GF-D8 (cell line): ENCODE results near the gene KHK.
"Not testable (repeated sequence)": the region's sequence is repeated elsewhere in the genome, so short reads cannot be mapped to it uniquely, and the experiment has no call there.

Experiments
- DNase-seq: peaks from one replicate; lab custom pipeline; 2025; lab: John Stamatoyannopoulos, UW

Gene KHK

DNA sequence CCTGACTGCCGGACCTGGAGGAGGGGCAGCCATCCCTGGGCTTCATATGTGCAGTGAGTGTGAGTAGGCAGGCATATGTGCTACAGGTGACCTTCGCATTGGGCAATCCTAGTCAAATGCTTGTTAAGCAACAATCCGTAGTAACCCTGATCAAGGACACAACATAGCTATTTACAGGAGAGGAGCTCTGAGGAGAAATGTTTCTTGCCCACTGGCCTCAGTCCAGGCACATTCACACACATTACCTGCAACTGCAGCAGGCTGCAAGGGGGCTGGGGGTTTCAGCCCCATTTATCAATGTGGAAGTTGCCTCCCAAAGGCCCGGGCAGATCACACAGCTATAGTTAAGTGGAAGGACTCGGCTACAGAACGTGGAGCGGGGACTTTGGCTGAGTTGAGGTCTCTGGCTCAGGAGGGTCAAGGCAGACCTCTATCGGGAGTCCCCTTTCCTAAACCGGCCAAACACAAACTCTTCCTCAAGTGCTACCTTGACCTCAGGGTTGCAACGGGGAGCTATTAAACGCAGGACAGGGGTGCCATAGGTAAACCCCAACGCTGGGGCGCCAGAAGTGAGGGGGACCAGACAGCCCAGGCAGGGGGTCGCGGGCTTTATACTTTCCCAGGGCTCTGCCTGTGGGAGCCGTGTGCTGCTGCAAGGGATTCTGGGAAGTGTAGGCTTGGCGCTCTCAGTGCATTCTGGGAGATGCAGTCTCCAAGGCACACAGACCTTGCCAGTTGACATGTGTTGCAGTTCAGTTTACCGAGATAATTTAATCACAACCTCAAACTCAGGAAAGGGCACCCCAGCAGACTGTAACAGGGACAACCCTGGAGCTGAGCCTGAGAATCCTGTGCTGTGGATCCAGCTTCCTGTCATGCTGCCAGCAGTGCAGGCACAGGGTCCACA is 9.4 kb downstream of the KHK start:
- DNase-seq, result no peak

DNA sequence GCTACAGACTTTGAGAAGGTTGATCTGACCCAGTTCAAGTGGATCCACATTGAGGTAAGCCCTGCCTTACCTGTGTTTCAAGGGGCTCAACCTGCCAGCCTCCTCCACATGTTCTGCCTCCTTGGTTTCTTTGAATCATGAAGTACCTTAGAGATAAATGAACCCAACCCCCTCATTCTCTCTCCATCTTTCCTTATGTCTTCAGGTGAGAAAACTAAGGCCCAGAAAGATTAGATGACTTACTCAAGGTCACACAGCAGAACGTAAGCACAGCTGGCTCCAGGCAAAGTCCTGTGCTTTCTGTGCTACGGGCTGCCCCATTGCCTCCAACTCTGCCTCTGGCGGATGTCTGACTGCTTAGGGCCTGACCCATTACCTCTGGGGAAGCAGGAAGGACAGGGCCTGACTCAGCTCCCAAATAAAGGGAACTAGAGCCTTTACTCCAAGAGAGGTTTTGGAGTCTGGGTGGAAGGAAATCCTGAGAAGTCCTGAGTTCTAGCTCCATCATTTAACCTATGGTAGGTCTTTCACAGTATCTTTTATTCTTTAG is 10.3 kb downstream of the KHK start:
- DNase-seq, result no peak

DNA sequence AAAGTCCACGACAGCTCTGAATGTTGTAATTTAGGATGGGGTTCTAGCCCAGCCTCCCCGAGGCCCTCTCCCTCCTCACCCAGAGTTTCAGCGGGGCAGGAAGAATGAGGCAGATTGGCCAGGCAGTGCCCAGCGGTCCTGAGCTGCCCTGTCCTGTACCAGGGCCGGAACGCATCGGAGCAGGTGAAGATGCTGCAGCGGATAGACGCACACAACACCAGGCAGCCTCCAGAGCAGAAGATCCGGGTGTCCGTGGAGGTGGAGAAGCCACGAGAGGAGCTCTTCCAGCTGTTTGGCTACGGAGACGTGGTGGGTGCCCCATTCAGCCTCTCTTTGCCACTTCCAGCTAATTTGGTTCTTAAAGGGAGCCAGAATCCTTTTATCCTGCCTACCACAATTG is 10.8 kb downstream of the KHK start:
- no peak for DNase-seq

DNA sequence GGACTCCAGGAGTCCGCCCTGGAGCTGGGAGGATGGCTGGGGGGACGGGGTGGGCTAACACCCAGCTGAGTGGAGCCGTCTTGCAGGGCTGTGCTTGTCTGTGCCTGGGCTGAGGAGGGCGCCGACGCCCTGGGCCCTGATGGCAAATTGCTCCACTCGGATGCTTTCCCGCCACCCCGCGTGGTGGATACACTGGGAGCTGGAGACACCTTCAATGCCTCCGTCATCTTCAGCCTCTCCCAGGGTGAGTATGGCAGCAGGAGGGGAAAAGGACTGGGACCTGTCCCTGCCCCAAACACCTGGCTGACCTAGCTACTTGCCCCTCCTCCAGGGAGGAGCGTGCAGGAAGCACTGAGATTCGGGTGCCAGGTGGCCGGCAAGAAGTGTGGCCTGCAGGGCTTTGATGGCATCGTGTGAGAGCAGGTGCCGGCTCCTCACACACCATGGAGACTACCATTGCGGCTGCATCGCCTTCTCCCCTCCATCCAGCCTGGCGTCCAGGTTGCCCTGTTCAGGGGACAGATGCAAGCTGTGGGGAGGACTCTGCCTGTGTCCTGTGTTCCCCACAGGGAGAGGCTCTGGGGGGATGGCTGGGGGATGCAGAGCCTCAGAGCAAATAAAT is 12.9 kb downstream of the KHK start:
- DNase-seq, result no peak

DNA sequence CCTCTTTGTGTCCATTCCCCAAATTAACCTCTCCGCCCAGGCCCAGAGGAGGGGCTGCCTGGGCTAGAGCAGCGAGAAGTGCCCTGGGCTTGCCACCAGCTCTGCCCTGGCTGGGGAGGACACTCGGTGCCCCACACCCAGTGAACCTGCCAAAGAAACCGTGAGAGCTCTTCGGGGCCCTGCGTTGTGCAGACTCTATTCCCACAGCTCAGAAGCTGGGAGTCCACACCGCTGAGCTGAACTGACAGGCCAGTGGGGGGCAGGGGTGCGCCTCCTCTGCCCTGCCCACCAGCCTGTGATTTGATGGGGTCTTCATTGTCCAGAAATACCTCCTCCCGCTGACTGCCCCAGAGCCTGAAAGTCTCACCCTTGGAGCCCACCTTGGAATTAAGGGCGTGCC is 13.5 kb downstream of the KHK start:
- no peak for DNase-seq

DNA sequence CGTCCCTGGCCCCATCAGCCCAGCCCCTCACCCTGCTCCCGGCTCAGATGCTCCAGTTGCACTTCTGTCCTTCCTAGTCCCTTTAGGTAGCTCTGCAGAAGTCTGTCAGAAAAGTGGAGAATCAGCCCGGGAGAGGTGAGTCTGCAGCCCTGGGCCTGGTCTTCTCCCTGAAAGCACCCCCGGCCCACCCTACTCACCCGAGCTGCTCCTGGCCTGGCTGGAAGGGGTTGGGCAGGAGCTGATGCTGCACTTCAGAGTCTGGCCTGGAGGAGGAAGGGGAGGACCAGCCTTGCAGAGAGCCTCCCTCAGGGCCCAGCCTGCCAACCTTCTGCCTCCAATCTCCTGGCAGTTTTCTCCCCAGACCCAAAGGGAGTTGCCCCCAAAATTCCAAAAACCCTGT is 15.8 kb downstream of the KHK start:
- DNase-seq, result no peak

DNA sequence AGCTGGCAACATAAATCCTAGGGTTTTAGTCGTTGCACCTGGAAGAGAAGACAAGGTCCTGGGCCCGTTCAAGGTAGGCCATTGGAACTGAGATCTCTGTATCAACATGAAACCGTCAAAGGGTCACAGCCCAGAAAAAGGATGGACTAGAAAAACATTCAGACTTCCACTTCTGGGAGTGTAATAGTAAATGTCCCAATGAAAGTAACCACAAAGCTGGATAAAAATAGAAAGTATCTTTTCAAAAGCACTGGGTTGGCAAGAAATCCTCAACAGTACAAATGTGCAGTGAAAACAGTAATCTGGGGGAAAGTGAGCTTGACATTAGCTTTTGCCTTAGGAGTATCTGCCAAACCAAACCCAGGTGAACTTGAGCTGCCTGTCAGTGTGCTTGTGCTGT is 19.4 kb downstream of the KHK start:
- DNase-seq, result no peak

DNA sequence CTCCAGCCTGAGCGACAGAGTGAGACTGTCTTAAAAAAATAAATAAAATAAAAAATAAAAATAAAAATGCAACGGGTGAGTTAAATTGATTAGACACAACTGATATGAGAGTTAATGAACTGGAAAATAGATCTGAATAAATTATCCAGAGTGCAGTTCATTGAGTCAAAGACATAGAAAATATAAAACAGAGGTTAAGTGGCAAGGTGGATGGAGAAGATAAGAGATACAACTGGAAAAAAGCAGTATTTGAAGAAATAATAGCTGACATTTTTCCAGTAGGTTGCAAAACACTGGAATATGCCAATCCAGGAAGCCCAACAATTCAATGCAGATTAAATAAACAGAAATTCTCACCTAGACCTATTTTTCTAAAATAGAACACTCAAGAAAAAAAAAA is 21.6 kb downstream of the KHK start:
- no peak for DNase-seq

DNA sequence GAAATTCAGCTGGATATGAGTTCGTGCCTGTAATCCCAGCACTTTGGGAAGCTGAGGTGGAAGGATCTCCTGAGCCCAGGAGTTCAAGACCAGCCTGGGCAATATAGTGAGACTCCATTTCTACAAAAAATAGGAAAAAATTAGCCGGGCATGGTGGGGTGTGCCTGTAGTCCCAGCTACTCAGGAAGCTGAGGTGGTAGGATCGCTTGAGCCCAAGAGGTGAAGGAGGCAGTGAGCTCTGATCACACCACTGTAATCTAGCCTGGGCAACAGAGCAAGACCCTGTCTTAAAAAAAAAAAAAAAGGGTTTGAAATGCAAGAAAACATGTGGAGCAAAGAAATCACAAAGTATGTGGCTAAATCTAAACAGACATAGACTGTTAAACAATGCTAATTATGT is 22.5 kb downstream of the KHK start:
- DNase-seq, result no peak

DNA sequence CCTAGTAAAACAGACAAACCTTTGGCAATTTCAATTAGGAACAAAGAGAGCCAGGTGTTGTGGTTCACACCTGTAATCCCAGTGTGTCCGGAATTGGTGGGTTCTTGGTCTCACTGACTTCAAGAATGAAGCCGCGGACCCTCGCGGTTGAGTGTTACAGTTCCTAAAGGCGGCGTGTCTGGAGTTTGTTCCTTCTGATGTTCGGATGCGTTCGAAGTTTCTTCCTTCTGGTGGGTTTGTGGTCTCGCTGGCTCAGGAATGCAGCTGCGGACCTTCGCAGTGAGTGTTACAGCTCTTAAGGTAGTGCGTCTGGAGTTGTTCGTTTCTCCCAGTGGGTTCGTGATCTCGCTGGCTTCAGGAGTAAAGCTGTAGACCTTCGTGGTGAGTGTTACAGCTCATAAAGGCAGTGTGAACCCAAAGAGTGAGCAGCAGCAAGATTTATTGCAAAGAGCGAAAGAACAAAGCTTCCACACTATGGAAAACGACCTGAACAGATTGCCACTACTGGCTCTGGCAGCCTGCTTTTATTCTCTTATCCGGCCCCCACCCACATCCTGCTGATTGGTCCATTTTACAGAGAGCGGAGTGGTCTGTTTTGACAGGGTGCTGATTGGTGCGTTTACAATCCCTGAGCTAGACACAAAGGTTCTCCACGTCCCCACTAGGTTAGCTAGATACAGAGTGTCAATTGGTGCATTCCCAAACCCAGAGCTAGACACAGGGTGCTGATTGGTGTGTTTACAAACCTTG is 24.2 kb downstream of the KHK start:
- DNase-seq, result not testable (repeated sequence)

DNA sequence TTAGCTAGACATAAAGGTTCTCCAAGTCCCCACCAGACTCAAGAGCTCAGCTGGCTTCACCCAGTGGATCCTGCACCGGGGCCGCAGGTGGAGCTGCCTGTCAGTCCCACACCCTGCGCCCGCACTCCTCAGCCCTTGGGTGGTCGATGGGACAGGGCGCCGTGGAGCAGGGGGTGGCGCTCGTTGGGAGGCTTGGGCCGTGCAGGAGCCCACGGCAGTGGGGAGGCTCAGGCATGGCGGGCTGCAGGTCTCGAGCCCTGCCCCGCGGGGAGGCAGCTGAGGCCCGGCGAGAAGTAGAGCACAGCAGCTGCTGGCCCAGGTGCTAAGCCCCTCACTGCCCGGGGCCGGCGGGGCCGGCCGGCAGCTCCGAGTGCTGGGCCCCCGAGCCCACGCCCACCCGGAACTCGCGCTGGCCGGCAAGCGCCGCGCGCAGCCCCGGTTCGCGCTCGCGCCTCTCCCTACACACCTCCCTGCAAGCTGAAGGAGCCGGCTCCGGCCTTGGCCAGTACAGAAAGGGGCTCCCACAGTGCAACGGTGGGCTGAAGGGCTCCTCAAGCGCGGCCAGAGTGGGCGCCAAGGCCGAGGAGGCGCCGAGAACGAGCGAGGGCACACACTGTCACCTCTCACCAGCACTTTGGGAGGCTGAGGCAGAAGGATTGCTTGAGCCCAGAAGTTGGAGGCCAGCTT is 25.0 kb downstream of the KHK start:
- DNase-seq, result not testable (repeated sequence)

DNA sequence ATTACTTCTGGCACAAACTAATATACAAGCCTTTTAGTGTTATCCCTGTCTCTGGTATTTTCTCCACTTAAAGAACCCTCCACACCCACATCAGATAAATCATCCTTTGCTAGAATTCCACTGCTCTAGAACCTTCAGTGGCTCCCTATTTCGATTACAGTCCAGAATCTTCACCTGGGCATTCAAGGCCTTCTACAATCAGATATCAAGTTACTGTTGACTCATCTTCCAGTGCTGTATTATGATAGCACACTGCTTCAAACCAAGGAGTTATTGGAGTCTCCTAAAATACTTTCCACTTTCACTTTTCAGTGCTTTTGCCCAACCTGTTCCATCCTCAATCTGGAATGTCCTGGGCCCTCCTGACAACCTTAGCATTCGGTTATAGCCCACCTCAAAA is 28.9 kb downstream of the KHK start:
- no peak for DNase-seq

DNA sequence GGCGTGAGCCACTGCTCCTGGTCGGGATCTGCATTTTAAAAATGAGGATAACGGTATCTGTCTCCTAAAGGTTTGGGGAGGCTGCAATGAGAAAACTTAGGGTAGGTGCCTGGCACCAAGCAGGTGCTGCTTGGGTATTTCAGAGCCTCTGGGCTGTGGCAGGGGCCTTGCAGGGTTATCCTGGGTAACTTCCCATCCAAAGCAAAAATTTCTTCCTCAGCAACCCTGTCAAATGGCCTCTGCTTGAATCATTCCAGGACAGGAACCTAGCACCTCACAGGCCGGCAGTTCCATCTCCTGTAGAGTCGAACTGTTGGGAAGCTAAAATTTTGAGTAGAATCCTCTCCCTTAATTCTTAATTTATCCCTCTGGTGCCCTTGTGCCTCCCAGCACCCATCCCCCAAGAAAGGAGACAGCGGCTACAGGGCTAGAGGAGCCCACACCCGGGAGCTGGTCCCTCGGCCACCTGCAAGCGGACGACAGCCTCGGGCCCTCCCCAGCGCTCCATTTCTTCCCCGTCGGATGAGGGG is 31.5 kb downstream of the KHK start:
- DNase-seq, result no peak

DNA sequence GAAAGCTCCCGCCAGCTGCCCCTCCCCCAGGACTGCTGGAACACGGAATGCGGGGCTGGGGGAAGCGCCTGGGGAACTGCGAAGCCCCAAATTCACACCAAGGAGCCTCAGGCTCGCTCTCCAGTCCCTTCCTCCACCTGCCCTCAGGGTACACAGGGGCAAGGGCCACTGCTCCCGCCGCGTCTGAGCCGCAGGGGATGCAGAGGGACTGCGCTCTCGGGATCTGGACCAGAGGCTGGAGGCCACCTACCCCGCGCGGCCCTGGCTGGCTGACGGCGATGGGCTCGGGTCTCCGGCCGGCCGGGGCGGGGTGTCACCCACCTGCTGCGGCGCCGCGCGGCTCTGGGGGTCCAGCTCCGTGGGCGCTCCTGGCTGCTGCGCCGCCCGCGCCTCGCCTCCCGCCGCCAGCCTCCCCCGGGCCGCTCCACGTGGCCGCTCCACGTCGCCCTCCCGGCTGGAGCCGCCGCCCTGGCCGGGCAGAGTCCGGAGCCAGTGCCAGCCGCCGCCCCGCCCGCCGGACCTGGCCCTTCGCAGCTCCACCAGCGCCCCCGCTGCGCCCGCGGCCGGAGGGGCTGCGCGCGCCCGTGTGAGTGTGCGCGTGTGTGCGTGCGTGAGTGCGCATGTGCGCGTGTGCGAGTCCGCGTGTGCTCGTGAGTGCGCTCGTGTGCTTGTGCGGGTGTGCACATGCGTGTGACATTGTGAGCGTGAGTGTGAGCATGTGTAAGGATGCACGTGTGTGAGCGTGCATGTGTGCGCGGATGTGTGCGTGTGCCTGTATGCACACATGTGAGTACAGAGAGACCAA is 32.2 kb downstream of the KHK start, which contains the start of gene CGREF1:
Gene CGREF1, minus strand, starts transcription at position 604 of the 805 bp plus-strand sequence. CDS start 14,762 bp downstream, outside the sequence.
- no peak for DNase-seq

DNA sequence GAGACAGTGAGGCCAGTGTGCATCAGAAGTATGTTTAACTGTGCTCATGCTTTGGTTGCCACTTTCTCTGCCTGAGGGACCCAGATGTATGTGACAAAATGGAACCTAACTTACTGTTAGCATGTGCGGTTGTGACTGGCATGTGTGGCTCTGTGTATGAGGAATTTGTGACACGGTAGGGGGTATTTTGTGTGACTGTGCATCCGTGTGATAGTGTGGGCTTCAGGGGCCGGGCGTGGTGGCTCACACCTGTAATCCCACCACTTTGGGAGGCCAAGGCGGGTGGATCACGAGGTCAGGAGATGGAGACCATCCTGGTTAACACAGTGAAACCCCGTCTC is 32.7 kb downstream of the KHK start:
- DNase-seq, result not testable (repeated sequence)

DNA sequence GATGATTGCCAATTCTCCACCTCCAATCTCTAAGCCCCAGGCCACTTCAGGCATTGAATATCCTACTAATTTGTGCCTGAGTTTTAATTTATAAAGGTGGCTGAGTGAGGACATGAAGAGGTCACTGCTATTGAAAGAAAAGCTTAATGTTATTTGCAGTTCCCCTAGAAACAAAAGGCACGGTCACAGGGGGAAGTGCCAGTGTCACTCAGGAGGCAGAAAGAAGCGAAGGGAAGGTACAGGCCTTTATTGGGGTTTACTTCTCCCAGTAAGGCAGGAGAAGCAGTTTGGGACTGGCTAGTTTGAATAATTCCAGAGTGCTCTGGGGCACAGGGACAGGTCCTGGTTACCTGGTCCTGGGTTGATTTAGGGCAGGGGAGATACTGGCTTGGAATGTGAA is 35.3 kb downstream of the KHK start:
- DNase-seq, result no peak

DNA sequence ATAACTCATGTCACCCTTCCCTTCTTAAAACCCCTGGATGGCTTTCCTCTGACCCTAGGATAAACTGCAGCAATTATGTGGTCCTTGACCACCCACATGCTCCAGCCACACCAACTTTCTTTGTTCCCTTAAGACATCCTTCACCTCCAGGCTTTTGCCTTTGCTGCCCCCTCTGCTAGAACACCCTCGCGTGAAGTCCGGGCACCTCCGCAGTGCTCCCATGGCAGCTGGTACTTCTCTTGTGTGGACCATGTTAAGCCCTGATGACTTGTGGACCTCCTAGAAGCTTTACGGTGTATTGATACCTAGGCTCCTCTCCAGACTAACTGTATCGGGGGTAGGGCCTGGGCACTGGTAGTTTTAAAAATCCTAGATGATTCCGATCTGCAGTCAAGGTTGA is 36.2 kb downstream of the KHK start:
- no peak for DNase-seq

DNA sequence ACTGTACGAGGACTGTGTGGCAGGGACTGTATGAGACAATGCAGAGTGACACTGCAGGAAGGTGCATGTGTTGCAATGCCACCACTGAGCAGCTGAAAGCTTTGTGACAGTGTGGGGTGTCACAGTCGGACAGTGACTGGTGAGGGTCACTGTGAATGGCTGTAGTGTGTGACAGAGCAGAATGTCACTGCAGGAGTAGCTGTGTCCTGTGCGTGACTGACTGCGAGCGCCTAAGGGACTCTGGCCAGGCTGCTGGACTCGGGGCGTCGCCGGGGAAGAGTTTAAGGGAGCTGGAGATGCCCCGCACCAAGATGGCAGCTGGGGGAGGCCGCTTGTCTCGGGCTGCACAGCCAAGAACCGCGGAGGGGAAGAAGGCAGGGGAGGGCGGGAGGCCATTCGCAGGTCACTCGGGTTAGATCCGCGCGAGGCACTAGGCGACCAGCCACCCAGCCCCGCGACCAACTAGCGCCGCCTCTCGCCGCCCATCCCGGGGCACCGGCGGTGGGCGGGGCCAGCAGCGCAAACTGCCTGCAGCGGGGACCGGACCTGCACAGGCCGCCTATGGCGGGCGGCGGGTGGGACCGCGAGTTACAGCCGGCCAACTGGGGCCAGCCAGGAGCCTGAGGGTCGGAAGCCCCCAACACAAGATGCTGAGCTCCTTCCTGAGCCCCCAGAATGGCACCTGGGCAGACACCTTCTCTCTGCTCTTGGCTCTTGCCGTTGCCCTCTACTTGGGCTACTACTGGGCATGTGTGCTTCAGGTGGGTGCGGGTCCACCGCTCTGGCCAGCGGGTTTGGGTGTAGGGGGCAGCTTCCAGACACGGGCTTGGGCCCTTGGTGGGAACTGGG is 37.0 kb downstream of the KHK start, which contains the start of gene ABHD1:
Gene ABHD1, plus strand, starts transcription at position 514 of the 849 bp plus-strand sequence. Its CDS starts 134 bp downstream, at position 648.
- DNase-seq, result no peak

DNA sequence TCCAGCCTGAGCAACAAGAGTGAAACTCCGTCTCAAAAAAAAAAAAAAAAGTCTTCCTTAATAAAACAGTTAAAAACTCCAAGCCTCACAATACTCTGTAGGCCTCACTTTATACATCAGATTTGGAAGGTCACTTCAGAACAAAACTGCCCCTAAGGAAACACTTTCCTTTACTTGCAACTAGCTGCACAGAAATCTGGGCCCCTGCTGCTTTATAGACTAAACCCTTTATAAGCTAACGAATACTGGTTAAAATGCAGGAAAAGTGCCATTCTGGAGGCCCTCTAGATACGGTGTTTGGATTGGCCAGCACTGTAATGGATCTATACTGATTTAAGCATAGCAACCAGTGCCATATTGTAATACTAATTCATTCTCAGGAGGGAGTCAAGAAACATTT is 38.5 kb downstream of the KHK start:
- DNase-seq, result no peak

DNA sequence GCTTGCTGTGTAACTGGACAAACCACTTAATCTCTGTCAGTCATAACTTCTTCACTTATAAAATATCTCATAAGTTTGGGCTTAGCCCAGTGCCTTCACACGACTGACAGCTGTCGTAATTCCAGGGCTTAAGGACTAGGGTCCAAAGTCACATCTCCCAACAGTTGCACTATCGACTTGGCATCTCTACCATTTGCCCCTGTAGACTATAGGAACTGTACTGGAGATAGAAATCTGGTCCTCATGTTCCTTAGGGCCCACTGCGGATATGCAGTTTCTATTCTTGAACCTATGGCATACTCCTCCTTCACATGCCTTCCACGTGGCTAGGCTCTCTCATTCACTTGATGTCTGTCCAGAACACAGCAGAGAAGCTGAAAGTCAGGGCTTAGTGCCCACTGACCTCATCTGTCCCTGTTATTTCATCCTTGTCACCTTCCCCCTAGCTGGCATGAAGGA is 39.7 kb downstream of the KHK start:
- DNase-seq, result no peak
